Measurements from ENCODE around the gene SYNE2.
"Not testable (repeated sequence)": the region's sequence is repeated elsewhere in the genome, so short reads cannot be mapped to it uniquely, and the experiment has no call there.

SYNE2 gene

DNA sequence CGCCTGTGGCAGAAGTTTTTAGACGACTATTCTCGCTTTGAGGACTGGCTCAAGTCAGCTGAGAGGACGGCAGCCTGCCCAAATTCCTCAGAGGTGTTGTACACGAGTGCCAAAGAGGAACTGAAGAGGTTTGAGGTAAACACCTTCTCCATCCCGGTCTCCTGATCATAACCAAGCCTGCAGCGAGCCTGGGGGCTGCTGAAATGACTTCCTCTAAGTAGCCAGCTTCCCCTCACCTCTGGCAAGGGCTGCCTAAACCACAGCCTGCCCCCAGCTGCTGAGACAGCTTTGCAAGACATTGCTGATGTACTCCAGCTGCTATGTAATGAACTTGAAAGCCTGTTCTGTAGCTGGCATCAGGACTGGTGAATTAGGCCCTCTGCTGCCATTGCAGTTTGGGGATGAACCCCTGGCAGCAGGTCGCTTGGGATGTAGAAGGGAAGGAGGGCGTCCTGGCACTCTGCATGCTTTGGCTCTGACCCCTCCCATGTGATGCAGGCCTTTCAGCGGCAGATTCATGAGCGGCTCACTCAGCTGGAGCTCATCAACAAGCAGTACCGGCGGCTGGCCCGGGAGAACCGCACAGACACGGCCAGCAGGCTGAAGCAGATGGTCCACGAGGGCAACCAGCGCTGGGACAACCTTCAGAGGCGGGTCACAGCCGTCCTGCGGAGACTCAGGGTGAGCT lies 356.8 kb downstream of the SYNE2 start:
- no peak for TF ChIP-seq CTCF (IDR thresholded peaks at IDR 0.05; ENCODE audit: low read depth, low read length)
- Histone ChIP-seq H3K27me3 (no peaks in the 10 kb centered on the region), H3K4me3 (ENCODE audit: low read depth, low read length) (no peak overlapping the region), H3K9me3 (no peaks in the 10 kb centered on the region), H3K4me1 (no peaks in the 10 kb centered on the region), H3K36me3 (peaks cover 8% of the 10 kb centered on the region)
- DNase-seq, result no peak

GRCh38 chr14:64210216-64210615 lies 357.4 kb downstream of the SYNE2 start:
- TF ChIP-seq CTCF (IDR thresholded peaks at IDR 0.05; ENCODE audit: low read depth, low read length), result no peak
- Histone ChIP-seq H3K4me3 (ENCODE audit: low read depth, low read length) (no peak overlapping the region), H3K36me3 (peaks cover 8% of the 10 kb centered on the region), H3K9me3 (no peaks in the 10 kb centered on the region), H3K27me3 (no peaks in the 10 kb centered on the region), H3K4me1 (no peaks in the 10 kb centered on the region)
- no peak for DNase-seq

DNA sequence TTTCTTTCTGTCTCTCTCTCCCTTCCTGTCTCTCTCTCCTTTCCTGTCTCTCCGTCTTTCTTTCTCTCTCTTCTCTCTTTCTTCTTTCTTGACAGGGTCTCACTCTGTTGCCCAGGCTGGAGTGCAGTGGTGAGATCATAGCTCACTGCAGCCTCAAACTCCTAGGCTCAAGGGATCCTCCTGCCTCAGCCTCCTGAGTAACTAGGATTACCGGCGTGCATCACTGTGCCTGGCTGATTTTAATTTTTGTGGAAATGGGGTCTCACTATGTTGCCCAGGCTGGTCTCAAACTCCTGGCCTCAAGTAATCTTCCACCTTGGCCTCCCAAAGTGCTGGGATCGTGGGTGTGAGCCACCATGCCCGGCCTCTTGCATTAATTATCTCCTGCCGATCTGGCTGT lies 358.1 kb downstream of the SYNE2 start:
- not testable (repeated sequence) for H3K4me1 ChIP-seq; H3K9me3 ChIP-seq; H3K4me3 ChIP-seq (ENCODE audit: low read depth, low read length); DNase-seq; H3K27me3 ChIP-seq; H3K36me3 ChIP-seq

GRCh38 chr14:64212666-64213065 lies 359.9 kb downstream of the SYNE2 start:
- peaks cover 4% of the 10 kb centered on the region for H3K4me1 ChIP-seq
- H3K4me3 ChIP-seq (ENCODE audit: low read depth, low read length), result no peak overlapping the region
- no peaks in the 10 kb centered on the region for H3K9me3 ChIP-seq
- H3K36me3 ChIP-seq, result peaks cover 8% of the 10 kb centered on the region
- H3K27me3 ChIP-seq, result no peaks in the 10 kb centered on the region
- no peak for TF ChIP-seq CTCF (IDR thresholded peaks at IDR 0.05; ENCODE audit: low read depth, low read length)
- DNase-seq, result no peak

GRCh38 chr14:64213086-64213485 lies 360.3 kb downstream of the SYNE2 start:
- Histone ChIP-seq H3K27me3 (no peaks in the 10 kb centered on the region), H3K4me1 (peaks cover 8% of the 10 kb centered on the region), H3K36me3 (peaks cover 8% of the 10 kb centered on the region), H3K4me3 (ENCODE audit: low read depth, low read length) (no peak overlapping the region), H3K9me3 (no peaks in the 10 kb centered on the region)
- TF ChIP-seq CTCF (IDR thresholded peaks at IDR 0.05; ENCODE audit: low read depth, low read length), result no peak
- DNase-seq, result no peak

DNA sequence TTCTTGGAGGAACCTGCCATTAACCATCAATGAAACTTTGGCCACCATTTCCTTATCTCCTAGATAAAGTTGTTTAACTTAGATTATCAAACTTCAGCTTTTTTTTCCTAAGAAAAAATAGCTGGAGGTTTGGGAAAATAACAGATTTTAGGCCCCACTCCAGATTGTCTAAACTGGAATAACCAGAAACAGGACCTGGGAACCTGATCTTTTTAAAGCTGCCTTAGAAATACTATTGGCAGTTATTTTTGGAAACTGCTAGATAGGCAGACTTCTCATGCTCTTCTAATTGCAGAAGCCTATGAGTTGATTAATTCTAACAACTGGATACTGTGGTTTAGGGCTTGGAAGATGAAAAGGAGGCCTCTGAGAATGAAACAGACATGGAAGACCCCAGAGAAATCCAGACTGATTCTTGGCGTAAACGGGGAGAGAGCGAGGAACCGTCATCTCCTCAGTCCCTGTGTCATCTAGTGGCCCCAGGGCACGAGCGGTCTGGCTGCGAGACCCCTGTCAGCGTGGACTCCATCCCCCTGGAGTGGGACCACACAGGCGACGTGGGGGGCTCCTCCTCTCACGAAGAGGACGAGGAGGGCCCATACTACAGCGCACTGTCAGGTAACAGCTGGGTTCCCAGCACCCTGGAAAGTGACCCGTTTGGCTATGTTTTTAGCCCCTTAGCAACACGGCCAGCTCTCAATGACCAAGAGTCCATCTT lies 361.2 kb downstream of the SYNE2 start:
- no peak for TF ChIP-seq CTCF (IDR thresholded peaks at IDR 0.05; ENCODE audit: low read depth, low read length)
- H3K4me1 ChIP-seq, result peaks cover 11% of the 10 kb centered on the region
- H3K36me3 ChIP-seq, result peaks cover 8% of the 10 kb centered on the region
- DNase-seq, result no peak
- H3K9me3 ChIP-seq, result no peaks in the 10 kb centered on the region
- H3K4me3 ChIP-seq (ENCODE audit: low read depth, low read length), result no peak overlapping the region
- no peaks in the 10 kb centered on the region for H3K27me3 ChIP-seq
